ENCODE results near the gene VSTM2L.

GRCh38 chr20:37892001-37892400 is 10.9 kb upstream of the VSTM2L start:
- no peak for TF ChIP-seq CTCF (conservative IDR thresholded peaks at IDR 0.05; ENCODE audit: low read length)
- TF ChIP-seq EZH2phosphoT487 (IDR thresholded peaks at IDR 0.05; ENCODE audit: borderline replicate concordance, low read depth, low read length), result no peak

Data from OCI-LY7 (cell line).